Measurements from ENCODE around the gene TSPAN7. TPM values are rescaled to one million over a fixed set of nuclear protein-coding genes. Genes with fewer than 3 reads are reported as not detected.

Gene TSPAN7
- total and polyA plus RNA-seq, 2 of the 4 experiments (the other 2 are of a cell fraction) = not detected

- no peaks in the 10 kb centered on the region for H3K9me3 ChIP-seq (ENCODE audit: control insufficient read depth, insufficient read depth, low read length)
- no peak overlapping the region for H4K5ac ChIP-seq (ENCODE audit: low read depth, low read length)
- intact Hi-C loops (cut with micrococcal nuclease) = no loop called here
- no peak overlapping the region for H3K4me2 ChIP-seq (ENCODE audit: low read depth, low read length)
- peaks cover 7% of the 10 kb centered on the region for H3K27me3 ChIP-seq (ENCODE audit: control insufficient read depth, insufficient read depth, low read length)
- DNase-seq = no peak
- H2AFZ ChIP-seq (replicated peaks; ENCODE audit: low read length, poor library complexity) = no peak overlapping the region
- H2BK120ac ChIP-seq (ENCODE audit: low read depth, low read length) = no peak overlapping the region
- POLR2A ChIA-PET (ENCODE audit: unreplicated experiment) = no interaction called here
- no peak for TF ChIP-seq MXI1 (IDR thresholded peaks at IDR 0.05; ENCODE audit: borderline replicate concordance, low read depth, low read length)
- TF ChIP-seq ELK1 (IDR thresholded peaks at IDR 0.05; ENCODE audit: borderline replicate concordance, low read depth, low read length) = no peak
- no peak for TF ChIP-seq CHD1 (IDR thresholded peaks at IDR 0.05; ENCODE audit: low read depth, low read length)
- H2AK9ac ChIP-seq (replicated peaks; ENCODE audit: low read depth, low read length, poor library complexity) = no peak overlapping the region
- no peak for ATAC-seq (ENCODE audit: low read depth)
- no peaks in the 10 kb centered on the region for H3K79me1 ChIP-seq (ENCODE audit: low read depth in 1 of 2, low read length in 2 of 2)
- no peak overlapping the region for H4K91ac ChIP-seq (ENCODE audit: insufficient read depth, low read depth, low read length)
- H3K9me1 ChIP-seq (ENCODE audit: insufficient read depth, low read length) = no peaks in the 10 kb centered on the region
- dilution Hi-C loops (cut with HindIII; ENCODE audit: low sequenced_read_pairs, unreplicated experiment) = no loop called here
- CTCF ChIA-PET = no interaction called here
- BruUV-seq (replicated peaks) = no TSS peak
- in situ Hi-C loops (cut with MboI; ENCODE audit: low sequenced_read_pairs) = no loop called here
- H4K8ac ChIP-seq (ENCODE audit: low read depth in 2 of 2, low read length in 2 of 2) = no peak overlapping the region
- H3K56ac ChIP-seq (ENCODE audit: extremely low read depth, insufficient read depth, low read length) = no peak overlapping the region
- H3K4ac ChIP-seq (ENCODE audit: low read depth, low read length) = no peak overlapping the region
- no peaks in the 10 kb centered on the region for H3K36me3 ChIP-seq (ENCODE audit: control insufficient read depth, insufficient read depth, low read length)
- H2AK5ac ChIP-seq (ENCODE audit: low read depth, low read length) = no peak overlapping the region
- no CpG with 5 or more reads among the region's 1 CpG for WGBS, 2 experiments (ENCODE audit: extremely low coverage in 2 of 2, insufficient read length in 1 of 2)
- no peak overlapping the region for H2BK15ac ChIP-seq (ENCODE audit: low read depth, low read length)
- H2BK5ac ChIP-seq (ENCODE audit: low read depth, low read length, poor library complexity, severe bottlenecking) = no peak overlapping the region
- H3K18ac ChIP-seq (ENCODE audit: low read depth, low read length) = no peak overlapping the region
- H3K4me3 ChIP-seq (ENCODE audit: insufficient read depth, low read depth, low read length) = no peak overlapping the region
- no peak overlapping the region for H3K9ac ChIP-seq (ENCODE audit: low read depth, low read length)
- no peak overlapping the region for H3K23ac ChIP-seq (ENCODE audit: low read depth, low read length)
- H3K4me1 ChIP-seq (ENCODE audit: control insufficient read depth, insufficient read depth, low read length) = no peaks in the 10 kb centered on the region
- no peak overlapping the region for H3K27ac ChIP-seq (ENCODE audit: insufficient read depth, low read length)
- no peaks in the 10 kb centered on the region for H4K20me1 ChIP-seq (ENCODE audit: insufficient read depth, low read length)
- no peak overlapping the region for H2BK20ac ChIP-seq (ENCODE audit: low read depth, low read length)
- H3K14ac ChIP-seq (replicated peaks; ENCODE audit: low read depth, low read length) = no peak overlapping the region
Measured at GRCh38 chrX:38668771-38669170, 107.4 kb downstream of the TSPAN7 start.

Data from IMR-90 (cell line).